Measurements from ENCODE around the gene TTPAL.
A peak's percentile ranks its signal among the peaks of the same experiment; 100 is the strongest.

The TTPAL gene, protein sequence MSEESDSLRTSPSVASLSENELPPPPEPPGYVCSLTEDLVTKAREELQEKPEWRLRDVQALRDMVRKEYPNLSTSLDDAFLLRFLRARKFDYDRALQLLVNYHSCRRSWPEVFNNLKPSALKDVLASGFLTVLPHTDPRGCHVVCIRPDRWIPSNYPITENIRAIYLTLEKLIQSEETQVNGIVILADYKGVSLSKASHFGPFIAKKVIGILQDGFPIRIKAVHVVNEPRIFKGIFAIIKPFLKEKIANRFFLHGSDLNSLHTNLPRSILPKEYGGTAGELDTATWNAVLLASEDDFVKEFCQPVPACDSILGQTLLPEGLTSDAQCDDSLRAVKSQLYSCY

DNA sequence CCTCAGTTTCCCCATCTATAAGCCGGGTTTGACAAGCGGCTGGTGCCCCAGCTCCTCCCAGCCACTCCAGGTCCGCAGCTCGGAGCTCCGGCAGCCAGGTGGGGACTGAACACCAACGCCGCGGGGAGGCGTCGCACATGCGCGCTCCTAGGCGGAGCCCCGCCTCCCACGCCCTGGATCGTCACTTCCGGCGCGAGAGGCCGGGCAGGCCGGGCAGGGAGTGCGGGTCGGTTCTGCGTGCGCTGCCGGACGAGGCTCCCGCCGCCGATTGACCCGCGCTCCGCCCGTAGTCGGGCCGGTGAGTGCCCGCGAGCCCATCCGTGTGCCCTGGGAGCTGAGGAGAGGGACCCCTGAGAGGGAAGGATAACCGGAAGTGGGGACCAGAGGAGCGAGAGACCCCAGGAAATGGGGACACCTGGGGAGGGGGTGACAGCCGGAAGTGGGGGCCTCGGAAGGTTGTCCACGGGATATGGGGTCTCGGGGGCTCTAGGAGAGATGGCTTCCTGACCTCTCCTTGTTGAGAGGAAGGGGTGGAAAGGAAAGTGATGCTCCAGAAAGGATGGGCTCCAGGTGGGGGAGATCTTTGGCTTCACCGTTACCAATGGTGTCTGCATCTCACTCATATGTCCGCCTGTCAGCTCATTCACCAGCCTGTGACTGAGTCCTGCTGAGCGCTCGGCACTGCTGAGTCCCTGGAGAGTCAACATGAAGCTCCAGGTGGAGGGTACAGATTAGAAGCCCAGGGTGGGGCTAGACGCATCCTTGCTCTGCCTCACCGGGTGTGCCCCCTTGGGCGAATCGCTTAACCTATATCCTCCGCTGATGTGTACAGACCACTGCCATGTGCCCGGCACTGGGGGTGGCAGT lies at the start of gene TTPAL:
TSS of gene TTPAL (plus strand) at position 181 of the 867 bp plus-strand sequence. CDS start 4,126 bp downstream, outside the sequence.
- H3K27ac Mint-ChIP-seq = peak within 1 kb of the TSS; percentile 92
- peaks cover 5% of the 10 kb centered on the region for H3K36me3 Mint-ChIP-seq (ENCODE audit: low read depth)
- H3K27me3 Mint-ChIP-seq (ENCODE audit: low read depth) = no peaks in the 10 kb centered on the region
- peaks cover 22% of the 10 kb centered on the region for H3K4me1 Mint-ChIP-seq (ENCODE audit: low read depth)
- no peaks in the 10 kb centered on the region for H3K9me3 Mint-ChIP-seq
- peak within 1 kb of the TSS; percentile 93 for H3K4me3 Mint-ChIP-seq

DNA sequence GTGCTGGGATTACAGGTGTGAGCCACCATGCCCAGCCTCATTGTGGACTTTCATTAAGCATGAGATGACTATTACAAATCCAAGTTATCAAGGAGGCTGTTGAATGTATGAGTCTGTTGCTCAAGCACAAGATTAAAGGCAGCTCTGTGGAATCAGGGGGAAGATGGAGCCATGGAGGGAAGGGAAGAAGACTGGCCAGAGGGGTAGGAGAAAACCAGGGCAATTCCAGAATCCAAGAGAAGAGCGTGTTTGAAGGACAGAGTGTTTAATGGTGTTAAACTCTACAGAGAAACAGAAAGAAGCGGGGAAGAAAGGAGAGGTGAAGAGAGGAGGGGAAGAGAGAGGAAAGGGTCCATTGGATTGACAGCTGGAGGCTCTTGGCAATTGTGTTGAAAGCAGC lies 49.8 kb upstream of the TTPAL start:
- H3K27me3 Mint-ChIP-seq (ENCODE audit: low read depth) = peaks cover 3% of the 10 kb centered on the region

DNA sequence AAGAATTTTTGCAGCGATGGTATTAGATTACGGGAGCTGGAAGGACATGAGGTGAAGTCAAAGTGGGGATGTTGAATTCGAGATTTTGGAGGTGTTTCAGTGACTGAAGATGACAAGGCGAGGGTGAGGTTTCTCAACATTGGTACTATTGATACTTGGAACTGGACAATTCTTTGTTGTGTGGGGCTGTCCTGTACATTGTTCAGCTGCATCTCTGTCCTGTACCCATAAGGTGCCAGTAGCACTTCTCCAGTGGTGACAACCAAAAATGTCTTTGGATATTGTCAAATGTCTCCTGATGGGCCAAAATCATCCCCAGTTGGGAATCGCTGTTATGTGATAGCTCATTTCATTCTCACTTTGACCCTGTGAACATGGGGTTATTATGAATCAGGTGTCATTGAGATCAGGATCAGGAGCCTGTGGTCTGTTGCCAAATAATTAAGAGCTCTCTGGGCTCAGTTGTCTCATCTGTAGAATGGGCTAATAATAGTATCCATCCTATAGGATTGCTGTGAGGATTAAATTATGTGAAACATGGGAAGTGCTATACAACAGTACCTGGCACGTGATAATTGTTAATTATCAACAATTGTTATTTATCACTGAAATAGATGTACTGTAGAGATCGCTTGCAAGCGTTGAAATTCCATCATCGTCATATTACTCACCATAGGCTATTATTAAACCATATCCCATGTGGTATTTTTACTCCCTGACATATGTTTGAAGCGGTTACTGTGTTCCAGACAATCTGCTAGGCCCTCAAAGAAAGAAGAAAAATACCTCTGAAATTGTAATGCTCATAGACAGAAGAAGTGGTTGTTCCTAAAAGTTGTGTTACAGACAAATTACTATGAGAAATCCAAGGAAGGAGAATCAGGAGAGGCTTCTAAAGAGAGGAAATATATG lies 48.5 kb upstream of the TTPAL start:
- no peak overlapping the region for H3K27ac Mint-ChIP-seq
- no peak overlapping the region for H3K4me3 Mint-ChIP-seq
- no peaks in the 10 kb centered on the region for H3K9me3 Mint-ChIP-seq
- no peaks in the 10 kb centered on the region for H3K36me3 Mint-ChIP-seq (ENCODE audit: low read depth)
- peaks cover 3% of the 10 kb centered on the region for H3K27me3 Mint-ChIP-seq (ENCODE audit: low read depth)
- H3K4me1 Mint-ChIP-seq (ENCODE audit: low read depth) = no peaks in the 10 kb centered on the region

More for the DNA sequence above, 49.8 kb upstream of the TTPAL start:
- Mint-ChIP-seq H3K36me3 (ENCODE audit: low read depth) (no peaks in the 10 kb centered on the region), H3K27ac (no peak overlapping the region), H3K9me3 (no peaks in the 10 kb centered on the region), H3K4me1 (ENCODE audit: low read depth) (no peaks in the 10 kb centered on the region), H3K4me3 (no peak overlapping the region)

DNA sequence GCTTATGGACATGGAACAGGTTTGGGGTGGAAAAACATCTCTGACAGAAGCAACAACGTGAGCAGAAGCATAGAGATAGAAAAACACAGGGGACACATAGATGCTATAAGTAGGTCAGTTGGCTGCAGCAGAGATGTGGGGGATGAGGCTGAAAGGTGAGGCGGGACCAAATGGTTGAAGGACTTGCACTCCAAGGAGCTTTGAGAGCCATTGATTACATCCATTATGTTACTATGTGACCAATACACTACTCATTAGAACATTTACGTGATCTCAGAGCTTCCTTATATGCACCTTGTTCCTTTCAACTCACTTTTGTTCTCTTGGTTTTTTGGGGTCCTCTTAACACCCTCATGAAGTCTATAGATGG lies 47.9 kb upstream of the TTPAL start:
- peaks cover 4% of the 10 kb centered on the region for H3K27me3 Mint-ChIP-seq (ENCODE audit: low read depth)
- H3K27ac Mint-ChIP-seq = no peak overlapping the region
- H3K9me3 Mint-ChIP-seq = no peaks in the 10 kb centered on the region
- H3K36me3 Mint-ChIP-seq (ENCODE audit: low read depth) = no peaks in the 10 kb centered on the region
- H3K4me3 Mint-ChIP-seq = no peak overlapping the region
- no peaks in the 10 kb centered on the region for H3K4me1 Mint-ChIP-seq (ENCODE audit: low read depth)

DNA sequence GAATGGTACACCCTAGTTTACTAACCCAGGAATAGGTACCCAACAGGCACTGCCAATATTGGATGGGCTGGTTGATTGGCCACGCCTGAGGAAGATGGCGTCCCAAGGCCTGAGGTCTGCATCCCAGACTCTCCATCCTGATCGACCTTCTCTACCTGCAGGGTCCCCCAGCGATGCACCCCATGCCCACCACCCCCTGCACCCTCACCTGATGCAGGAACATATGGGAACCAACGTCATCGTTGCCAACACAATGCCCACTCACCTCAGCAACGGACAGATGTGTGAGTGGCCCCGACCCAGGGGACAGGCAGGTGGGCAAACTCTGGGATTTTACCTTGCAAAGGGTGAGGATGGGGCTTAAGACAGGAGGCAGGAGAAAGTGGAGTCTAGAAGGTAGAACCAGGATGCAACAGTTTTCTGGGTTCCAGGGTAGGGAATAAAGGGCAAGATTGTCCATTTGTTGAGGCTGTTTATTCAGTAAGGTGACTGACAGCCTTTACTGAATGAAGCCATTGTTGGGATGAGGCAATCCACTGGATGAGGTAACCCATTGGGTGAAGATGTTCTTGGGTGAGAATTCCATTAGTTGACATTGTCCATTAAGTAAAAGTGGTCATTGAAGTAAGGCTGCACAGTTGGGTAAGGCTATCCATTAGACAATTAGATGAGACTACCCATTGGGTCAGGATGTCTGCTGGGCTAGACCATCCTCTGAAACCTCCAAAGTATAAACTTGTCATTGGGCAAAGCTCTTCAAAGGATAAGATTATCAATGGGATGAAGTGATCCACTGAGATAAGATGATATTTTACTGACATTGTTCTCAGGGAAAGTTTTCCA lies 47.3 kb upstream of the TTPAL start:
- Mint-ChIP-seq H3K9me3 (no peaks in the 10 kb centered on the region), H3K36me3 (ENCODE audit: low read depth) (no peaks in the 10 kb centered on the region), H3K4me1 (ENCODE audit: low read depth) (no peaks in the 10 kb centered on the region), H3K27me3 (ENCODE audit: low read depth) (peaks cover 10% of the 10 kb centered on the region), H3K4me3 (no peak overlapping the region), H3K27ac (no peak overlapping the region)

DNA sequence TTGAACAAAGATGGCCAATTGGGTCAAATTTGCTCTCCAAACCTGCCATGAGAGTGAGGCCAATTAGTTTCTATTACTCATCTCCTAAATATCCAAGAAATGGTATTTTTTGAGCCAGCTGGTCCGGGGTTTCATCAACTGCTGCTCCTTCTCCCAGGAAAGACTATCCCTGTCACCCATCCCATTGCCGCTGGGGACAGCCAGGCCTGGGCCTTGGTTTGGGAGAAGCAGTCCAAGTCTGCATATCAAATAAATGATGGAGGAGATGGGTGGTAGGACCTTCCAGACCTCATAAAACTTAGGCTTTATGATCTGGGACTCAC lies 46.7 kb upstream of the TTPAL start:
- Mint-ChIP-seq H3K36me3 (ENCODE audit: low read depth) (no peaks in the 10 kb centered on the region), H3K27ac (no peak overlapping the region), H3K9me3 (no peaks in the 10 kb centered on the region), H3K4me3 (no peak overlapping the region), H3K27me3 (ENCODE audit: low read depth) (peaks cover 12% of the 10 kb centered on the region), H3K4me1 (ENCODE audit: low read depth) (no peaks in the 10 kb centered on the region)

DNA sequence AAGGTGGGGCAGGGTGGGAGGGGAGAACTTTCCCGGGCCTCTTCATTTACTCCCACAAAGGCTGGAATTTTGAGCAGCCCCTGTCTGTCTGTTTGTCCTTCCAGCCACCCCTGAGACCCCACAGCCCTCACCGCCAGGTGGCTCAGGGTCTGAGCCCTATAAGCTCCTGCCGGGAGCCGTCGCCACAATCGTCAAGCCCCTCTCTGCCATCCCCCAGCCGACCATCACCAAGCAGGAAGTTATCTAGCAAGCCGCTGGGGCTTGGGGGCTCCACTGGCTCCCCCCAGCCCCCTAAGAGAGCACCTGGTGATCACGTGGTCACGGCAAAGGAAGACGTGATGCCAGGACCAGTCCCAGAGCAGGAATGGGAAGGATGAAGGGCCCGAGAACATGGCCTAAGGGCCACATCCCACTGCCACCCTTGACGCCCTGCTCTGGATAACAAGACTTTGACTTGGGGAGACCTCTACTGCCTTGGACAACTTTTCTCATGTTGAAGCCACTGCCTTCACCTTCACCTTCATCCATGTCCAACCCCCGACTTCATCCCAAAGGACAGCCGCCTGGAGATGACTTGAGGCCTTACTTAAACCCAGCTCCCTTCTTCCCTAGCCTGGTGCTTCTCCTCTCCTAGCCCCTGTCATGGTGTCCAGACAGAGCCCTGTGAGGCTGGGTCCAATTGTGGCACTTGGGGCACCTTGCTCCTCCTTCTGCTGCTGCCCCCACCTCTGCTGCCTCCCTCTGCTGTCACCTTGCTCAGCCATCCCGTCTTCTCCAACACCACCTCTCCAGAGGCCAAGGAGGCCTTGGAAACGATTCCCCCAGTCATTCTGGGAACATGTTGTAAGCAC lies 46.0 kb upstream of the TTPAL start:
- no peaks in the 10 kb centered on the region for H3K36me3 Mint-ChIP-seq (ENCODE audit: low read depth)
- H3K9me3 Mint-ChIP-seq = no peaks in the 10 kb centered on the region
- H3K4me1 Mint-ChIP-seq (ENCODE audit: low read depth) = no peaks in the 10 kb centered on the region
- H3K4me3 Mint-ChIP-seq = no peak overlapping the region
- H3K27me3 Mint-ChIP-seq (ENCODE audit: low read depth) = peaks cover 12% of the 10 kb centered on the region
- H3K27ac Mint-ChIP-seq = no peak overlapping the region

DNA sequence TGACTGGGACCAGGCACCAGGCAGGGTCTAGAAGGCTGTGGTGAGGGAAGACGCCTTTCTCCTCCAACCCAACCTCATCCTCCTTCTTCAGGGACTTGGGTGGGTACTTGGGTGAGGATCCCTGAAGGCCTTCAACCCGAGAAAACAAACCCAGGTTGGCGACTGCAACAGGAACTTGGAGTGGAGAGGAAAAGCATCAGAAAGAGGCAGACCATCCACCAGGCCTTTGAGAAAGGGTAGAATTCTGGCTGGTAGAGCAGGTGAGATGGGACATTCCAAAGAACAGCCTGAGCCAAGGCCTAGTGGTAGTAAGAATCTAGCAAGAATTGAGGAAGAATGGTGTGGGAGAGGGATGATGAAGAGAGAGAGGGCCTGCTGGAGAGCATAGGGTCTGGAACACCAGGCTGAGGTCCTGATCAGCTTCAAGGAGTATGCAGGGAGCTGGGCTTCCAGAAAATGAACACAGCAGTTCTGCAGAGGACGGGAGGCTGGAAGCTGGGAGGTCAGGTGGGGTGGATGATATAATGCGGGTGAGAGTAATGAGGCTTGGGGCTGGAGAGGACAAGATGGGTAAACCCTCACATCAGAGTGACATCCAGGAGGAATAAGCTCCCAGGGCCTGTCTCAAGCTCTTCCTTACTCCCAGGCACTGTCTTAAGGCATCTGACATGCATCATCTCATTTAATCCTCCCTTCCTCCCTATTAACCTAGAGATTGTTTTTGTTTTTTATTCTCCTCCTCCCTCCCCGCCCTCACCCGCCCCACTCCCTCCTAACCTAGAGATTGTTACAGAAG lies 45.2 kb upstream of the TTPAL start:
- Mint-ChIP-seq H3K9me3 (no peaks in the 10 kb centered on the region), H3K4me3 (no peak overlapping the region), H3K4me1 (ENCODE audit: low read depth) (no peaks in the 10 kb centered on the region), H3K36me3 (ENCODE audit: low read depth) (no peaks in the 10 kb centered on the region), H3K27me3 (ENCODE audit: low read depth) (peaks cover 12% of the 10 kb centered on the region), H3K27ac (no peak overlapping the region)

DNA sequence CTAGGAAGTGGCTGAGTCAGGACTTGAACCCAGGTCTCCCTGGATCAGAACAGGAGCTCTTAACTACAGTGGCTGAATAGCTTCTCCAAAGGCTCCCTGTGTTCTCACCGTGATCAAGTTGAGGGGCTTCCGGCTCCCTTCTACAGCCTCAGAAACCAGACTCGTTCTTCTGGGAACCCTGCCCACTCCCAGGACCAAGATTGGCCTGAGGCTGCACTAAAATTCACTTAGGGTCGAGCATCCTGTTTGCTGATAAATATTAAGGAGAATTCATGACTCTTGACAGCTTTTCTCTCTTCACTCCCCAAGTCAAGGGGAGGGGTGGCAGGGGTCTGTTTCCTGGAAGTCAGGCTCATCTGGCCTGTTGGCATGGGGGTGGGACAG lies 44.6 kb upstream of the TTPAL start:
- Mint-ChIP-seq H3K9me3 (no peaks in the 10 kb centered on the region), H3K4me3 (no peak overlapping the region), H3K27me3 (ENCODE audit: low read depth) (peaks cover 12% of the 10 kb centered on the region), H3K4me1 (ENCODE audit: low read depth) (no peaks in the 10 kb centered on the region), H3K27ac (no peak overlapping the region), H3K36me3 (ENCODE audit: low read depth) (no peaks in the 10 kb centered on the region)

DNA sequence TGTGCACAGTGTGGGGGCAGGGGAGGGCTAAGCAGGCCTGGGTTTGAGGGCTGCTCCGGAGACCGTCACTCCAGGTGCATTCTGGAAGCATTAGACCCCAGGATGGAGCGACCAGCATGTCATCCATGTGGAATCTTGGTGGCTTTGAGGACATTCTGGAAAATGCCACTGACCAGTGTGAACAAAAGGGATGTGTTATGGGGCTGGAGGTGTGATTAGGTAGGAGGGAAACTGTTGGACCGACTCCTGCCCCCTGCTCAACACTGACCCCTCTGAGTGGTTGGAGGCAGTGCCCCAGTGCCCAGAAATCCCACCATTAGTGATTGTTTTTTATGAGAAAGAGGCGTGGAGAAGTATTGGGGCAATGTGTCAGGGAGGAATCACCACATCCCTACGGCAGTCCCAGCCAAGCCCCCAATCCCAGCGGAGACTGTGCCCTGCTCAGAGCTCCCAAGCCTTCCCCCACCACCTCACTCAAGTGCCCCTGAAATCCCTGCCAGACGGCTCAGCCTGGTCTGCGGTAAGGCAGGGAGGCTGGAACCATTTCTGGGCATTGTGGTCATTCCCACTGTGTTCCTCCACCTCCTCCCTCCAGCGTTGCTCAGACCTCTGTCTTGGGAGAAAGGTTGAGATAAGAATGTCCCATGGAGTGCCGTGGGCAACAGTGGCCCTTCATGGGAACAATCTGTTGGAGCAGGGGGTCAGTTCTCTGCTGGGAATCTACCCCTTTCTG lies 44.0 kb upstream of the TTPAL start:
- H3K36me3 Mint-ChIP-seq (ENCODE audit: low read depth) = no peaks in the 10 kb centered on the region
- H3K27me3 Mint-ChIP-seq (ENCODE audit: low read depth) = peaks cover 12% of the 10 kb centered on the region
- no peaks in the 10 kb centered on the region for H3K4me1 Mint-ChIP-seq (ENCODE audit: low read depth)
- H3K4me3 Mint-ChIP-seq = no peak overlapping the region
- no peaks in the 10 kb centered on the region for H3K9me3 Mint-ChIP-seq
- H3K27ac Mint-ChIP-seq = no peak overlapping the region

DNA sequence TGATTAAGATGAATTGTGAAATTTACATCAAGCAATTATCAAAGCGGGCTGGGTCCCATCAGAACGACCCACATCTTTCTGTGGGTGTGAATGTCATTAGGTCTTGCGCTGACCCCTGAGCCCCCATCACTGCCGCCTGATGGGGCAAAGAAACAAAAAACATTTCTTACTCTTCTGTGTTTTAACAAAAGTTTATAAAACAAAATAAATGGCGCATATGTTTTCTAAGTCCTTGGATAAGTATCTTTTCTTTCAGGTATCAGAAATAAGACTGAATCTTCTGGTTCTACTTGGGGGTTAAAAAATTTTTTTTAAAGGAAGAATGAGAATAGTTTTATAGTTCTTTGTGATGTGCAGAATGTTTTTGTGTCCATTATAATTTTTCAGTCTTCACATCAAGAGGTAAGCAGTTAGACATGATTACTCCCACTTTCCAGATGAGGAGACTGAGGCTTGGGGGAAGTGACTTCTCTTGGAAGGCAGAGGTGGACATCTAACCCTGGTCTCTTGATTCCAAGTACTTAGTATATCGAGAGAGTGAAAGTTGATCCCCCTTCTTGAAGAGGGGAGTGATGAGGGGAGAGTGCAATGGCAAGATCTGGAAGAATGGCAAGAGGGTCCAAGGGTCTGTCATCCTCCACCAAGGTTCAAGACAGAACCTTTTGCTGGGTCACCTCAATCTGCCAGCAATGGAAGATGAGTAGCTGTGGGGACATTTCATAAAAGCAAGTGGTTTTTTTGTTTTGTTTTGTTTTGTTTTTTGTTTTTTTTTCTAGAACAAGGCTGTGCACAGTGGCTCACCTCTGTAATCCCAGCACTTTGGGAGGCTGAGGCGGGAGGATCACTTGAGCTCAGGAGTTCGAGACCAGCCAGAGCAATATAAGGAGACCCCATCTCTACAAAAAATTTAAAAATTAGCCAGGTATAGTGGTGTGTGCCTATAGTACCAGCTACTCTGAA lies 42.8 kb upstream of the TTPAL start:
- Mint-ChIP-seq H3K9me3 (no peaks in the 10 kb centered on the region), H3K4me3 (no peak overlapping the region), H3K4me1 (ENCODE audit: low read depth) (no peaks in the 10 kb centered on the region), H3K36me3 (ENCODE audit: low read depth) (no peaks in the 10 kb centered on the region), H3K27ac (no peak overlapping the region), H3K27me3 (ENCODE audit: low read depth) (peaks cover 8% of the 10 kb centered on the region)

Measured in T-helper 1 cell treated with Interleukin-12 subunit alpha and Interleukin-12 subunit beta and Interleukin-4 antibody, amounts not matched to agents 30 μg/mL and 1 μg/mL, for 36 hours (primary cell).